ENCODE results near the gene TXNDC11.

TXNDC11 gene

GRCh38 chr16:11667824-11668622, 74.6 kb downstream of the TXNDC11 start, which contains the start of gene SNN:
Gene SNN (plus strand): TSS chr16:11668455. CDS start chr16:11676060, 7,605 bp downstream.
- DNase-seq (ENCODE audit: insufficient read length, low spot score) (peak; percentile 98), FAIRE-seq (peak; percentile 62)
- TF ChIP-seq POLR2A (IDR thresholded peaks at IDR 0.05; ENCODE audit: low read depth, low read length) (no peak), SPI1 (IDR thresholded peaks at IDR 0.05; ENCODE audit: low read depth, low read length) (no peak), POLR2AphosphoS5 (IDR thresholded peaks at IDR 0.05; ENCODE audit: low read depth, low read length) (no peak)

DNA sequence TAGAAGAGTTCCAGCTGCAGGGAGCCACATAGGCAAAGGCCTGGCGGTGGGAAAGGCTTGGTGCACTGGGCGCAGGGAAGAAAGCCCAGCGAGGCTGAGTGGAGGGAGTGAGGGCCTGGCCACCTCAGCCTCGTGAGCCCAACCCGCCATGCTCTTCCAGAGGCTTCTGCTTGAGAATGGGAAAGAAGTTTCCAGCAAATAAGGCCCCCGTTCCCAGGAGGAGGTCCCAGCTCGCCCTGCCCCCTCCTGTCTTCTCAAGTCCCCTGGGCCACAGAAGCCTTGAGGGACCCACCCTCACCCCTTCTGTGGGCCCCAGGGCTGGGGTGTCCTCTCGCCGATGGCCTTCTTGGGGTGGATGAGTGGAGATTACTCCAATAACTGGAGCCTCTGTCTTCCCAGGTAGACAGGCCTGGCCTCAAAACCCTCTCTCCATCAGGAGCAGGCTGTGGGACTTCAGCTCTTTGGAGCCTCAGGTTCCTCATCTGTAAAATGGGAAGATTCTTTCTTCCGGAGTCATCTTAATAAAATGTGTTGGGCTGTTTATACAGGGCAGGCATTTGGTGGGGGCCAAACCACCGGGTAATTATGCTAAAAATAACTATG, 75.3 kb downstream of the TXNDC11 start:
- FAIRE-seq (no peak), DNase-seq (ENCODE audit: insufficient read length, low spot score) (no peak)
- TF ChIP-seq PAX5 (IDR thresholded peaks at IDR 0.05; ENCODE audit: insufficient read depth, low read length, severe bottlenecking) (no peak), POU2F2 (IDR thresholded peaks at IDR 0.05; ENCODE audit: low read depth, low read length) (no peak), POLR2A (IDR thresholded peaks at IDR 0.05; ENCODE audit: low read depth, low read length) (no peak), SPI1 (IDR thresholded peaks at IDR 0.05; ENCODE audit: low read depth, low read length) (no peak), TAF1 (IDR thresholded peaks at IDR 0.05; ENCODE audit: low read depth, low read length) (no peak), POLR2AphosphoS5 (IDR thresholded peaks at IDR 0.05; ENCODE audit: low read depth, low read length) (no peak)

DNA sequence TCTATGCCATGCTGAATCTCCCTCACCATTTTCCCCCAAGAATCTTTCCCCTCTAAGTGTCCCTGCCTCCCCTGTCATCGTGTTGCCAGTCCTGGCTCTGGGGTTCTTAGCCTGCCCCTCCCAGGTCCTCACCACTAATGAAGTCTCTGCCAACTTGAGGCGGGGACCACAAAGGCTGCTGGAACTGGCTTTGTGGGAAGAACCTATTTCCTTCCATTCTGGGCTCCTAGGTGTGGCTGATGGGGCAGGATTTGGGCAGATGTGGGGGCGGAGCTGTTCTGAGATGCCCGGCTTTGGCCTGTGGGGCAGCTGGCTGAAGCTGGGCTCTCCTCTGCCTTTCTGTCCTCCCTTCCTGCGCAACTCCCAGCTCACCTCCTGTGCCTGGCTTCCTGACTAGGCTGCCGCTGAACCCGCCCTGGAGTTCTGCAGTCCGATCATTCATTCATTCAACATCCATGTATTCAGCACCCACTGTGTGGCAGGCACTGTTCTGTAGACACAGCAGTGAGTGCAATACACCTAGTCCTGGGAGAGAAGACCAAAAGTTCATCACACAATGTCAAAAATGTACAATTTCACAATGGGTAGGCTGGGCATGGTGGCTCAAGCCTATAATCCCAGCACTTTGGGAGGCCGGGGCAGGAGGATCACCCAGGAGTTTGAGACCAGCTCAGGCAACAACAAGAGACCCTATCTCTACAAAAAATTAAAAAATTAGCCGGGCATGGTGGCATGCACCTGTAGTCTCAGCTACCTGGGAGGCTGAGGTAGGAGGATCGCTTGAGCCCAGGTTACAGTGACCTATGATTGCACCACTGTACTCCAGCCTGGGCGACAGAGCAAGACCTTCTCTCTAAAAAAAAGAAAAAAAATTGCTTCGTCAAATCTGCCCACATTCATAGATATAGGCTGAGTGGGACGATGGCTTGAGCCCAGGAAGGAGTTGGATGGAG, 76.3 kb downstream of the TXNDC11 start:
- TF ChIP-seq POLR2AphosphoS5 (IDR thresholded peaks at IDR 0.05; ENCODE audit: low read depth, low read length) (no peak), POLR2A (IDR thresholded peaks at IDR 0.05; ENCODE audit: low read depth, low read length) (no peak), POU2F2 (IDR thresholded peaks at IDR 0.05; ENCODE audit: low read depth, low read length) (no peak), SPI1 (IDR thresholded peaks at IDR 0.05; ENCODE audit: low read depth, low read length) (no peak), PAX5 (IDR thresholded peaks at IDR 0.05; ENCODE audit: insufficient read depth, low read length, severe bottlenecking) (no peak), TAF1 (IDR thresholded peaks at IDR 0.05; ENCODE audit: low read depth, low read length) (no peak)
- FAIRE-seq = no peak
- no peak for DNase-seq (ENCODE audit: insufficient read length, low spot score)

- DNase-seq (ENCODE audit: insufficient read length, low spot score) = no peak
- FAIRE-seq = peak; percentile 5
- TF ChIP-seq POLR2AphosphoS5 (IDR thresholded peaks at IDR 0.05; ENCODE audit: low read depth, low read length) = no peak
- TF ChIP-seq TAF1 (IDR thresholded peaks at IDR 0.05; ENCODE audit: low read depth, low read length) = no peak
- no peak for TF ChIP-seq SPI1 (IDR thresholded peaks at IDR 0.05; ENCODE audit: low read depth, low read length)
- TF ChIP-seq POLR2A (IDR thresholded peaks at IDR 0.05; ENCODE audit: low read depth, low read length) = no peak
- no peak for TF ChIP-seq POU2F2 (IDR thresholded peaks at IDR 0.05; ENCODE audit: low read depth, low read length)
- no peak for TF ChIP-seq PAX5 (IDR thresholded peaks at IDR 0.05; ENCODE audit: insufficient read depth, low read length, severe bottlenecking)
Observed at GRCh38 chr16:11665071-11665491, 77.6 kb downstream of the TXNDC11 start.

DNA sequence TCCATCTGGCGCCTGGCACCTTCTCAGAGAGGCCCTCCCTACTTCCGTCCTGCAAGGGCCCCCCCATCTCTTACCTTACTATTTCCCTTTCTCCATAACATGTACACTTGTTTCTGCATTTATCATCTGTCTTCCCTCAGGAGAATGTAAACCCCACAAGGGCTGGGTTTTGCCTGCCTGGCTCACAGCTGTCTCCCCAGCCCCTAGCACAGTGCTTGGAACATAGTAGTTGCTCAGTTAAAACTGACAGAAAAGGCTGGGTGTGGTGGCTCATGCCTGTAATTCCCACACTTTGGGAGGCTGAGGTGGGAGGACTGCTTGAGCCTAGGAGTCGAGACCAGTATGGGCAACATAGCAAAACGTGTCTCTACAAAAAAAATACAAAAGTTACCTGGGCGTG, 80.1 kb downstream of the TXNDC11 start:
- no peak for TF ChIP-seq PAX5 (IDR thresholded peaks at IDR 0.05; ENCODE audit: insufficient read depth, low read length, severe bottlenecking)
- TF ChIP-seq POLR2AphosphoS5 (IDR thresholded peaks at IDR 0.05; ENCODE audit: low read depth, low read length) = no peak
- TF ChIP-seq SPI1 (IDR thresholded peaks at IDR 0.05; ENCODE audit: low read depth, low read length) = no peak
- no peak for TF ChIP-seq POLR2A (IDR thresholded peaks at IDR 0.05; ENCODE audit: low read depth, low read length)
- no peak for TF ChIP-seq TAF1 (IDR thresholded peaks at IDR 0.05; ENCODE audit: low read depth, low read length)
- DNase-seq (ENCODE audit: insufficient read length, low spot score) = no peak

DNA sequence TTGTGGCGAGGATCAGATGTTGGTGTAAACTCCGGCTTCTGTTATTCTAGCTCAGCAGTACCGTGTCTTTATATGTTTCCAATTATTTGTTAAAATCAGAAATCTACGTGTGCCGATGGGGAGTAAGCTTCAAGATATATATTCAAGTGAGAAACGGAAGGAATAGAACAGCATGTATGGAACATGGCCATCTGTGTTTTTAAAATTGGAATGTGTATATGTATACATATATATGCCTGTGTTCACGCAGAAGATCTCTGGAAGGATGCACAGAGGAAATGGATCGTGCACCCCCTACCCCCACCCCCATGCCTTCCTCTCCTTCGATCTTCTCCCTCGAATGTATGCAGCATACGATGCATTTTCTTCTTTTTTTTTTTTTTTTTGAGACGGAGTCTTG, 82.1 kb downstream of the TXNDC11 start:
- FAIRE-seq = no peak
- no peak for DNase-seq (ENCODE audit: insufficient read length, low spot score)
- no peak for TF ChIP-seq TAF1 (IDR thresholded peaks at IDR 0.05; ENCODE audit: low read depth, low read length)
- no peak for TF ChIP-seq POU2F2 (IDR thresholded peaks at IDR 0.05; ENCODE audit: low read depth, low read length)
- no peak for TF ChIP-seq SPI1 (IDR thresholded peaks at IDR 0.05; ENCODE audit: low read depth, low read length)
- TF ChIP-seq POLR2AphosphoS5 (IDR thresholded peaks at IDR 0.05; ENCODE audit: low read depth, low read length) = no peak
- TF ChIP-seq POLR2A (IDR thresholded peaks at IDR 0.05; ENCODE audit: low read depth, low read length) = no peak
- TF ChIP-seq PAX5 (IDR thresholded peaks at IDR 0.05; ENCODE audit: insufficient read depth, low read length, severe bottlenecking) = no peak

More for the DNA sequence above, 80.1 kb downstream of the TXNDC11 start:
- FAIRE-seq = no peak

- no peak for DNase-seq (ENCODE audit: insufficient read length, low spot score)
- FAIRE-seq = no peak
- no peak for TF ChIP-seq TAF1 (IDR thresholded peaks at IDR 0.05; ENCODE audit: low read depth, low read length)
- no peak for TF ChIP-seq POLR2AphosphoS5 (IDR thresholded peaks at IDR 0.05; ENCODE audit: low read depth, low read length)
- no peak for TF ChIP-seq POU2F2 (IDR thresholded peaks at IDR 0.05; ENCODE audit: low read depth, low read length)
- no peak for TF ChIP-seq POLR2A (IDR thresholded peaks at IDR 0.05; ENCODE audit: low read depth, low read length)
- no peak for TF ChIP-seq PAX5 (IDR thresholded peaks at IDR 0.05; ENCODE audit: insufficient read depth, low read length, severe bottlenecking)
- TF ChIP-seq SPI1 (IDR thresholded peaks at IDR 0.05; ENCODE audit: low read depth, low read length) = no peak
Observed at GRCh38 chr16:11658896-11659708, 83.6 kb downstream of the TXNDC11 start.

DNA sequence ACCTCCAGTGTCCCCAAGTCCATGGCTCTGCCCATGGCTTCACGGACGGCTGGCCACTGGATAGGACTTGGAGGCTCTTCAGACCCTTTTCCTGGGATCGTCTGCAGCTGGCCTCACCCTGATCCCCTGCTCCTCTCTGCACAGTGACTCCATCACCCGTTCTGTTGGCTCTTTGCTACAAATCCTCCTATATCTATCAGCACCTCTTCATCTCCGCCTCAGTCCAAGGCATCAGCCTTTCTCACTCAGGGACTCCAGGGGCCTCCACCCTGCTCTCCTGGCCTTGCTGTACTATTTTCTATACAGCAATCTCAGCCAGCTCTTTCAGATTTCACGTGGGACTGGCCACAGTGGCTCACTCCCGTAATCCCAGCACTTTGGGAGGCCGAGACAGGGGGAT, 85.1 kb downstream of the TXNDC11 start:
- FAIRE-seq (no peak), DNase-seq (ENCODE audit: insufficient read length, low spot score) (no peak)
- TF ChIP-seq POLR2AphosphoS5 (IDR thresholded peaks at IDR 0.05; ENCODE audit: low read depth, low read length) (no peak), POU2F2 (IDR thresholded peaks at IDR 0.05; ENCODE audit: low read depth, low read length) (no peak), PAX5 (IDR thresholded peaks at IDR 0.05; ENCODE audit: insufficient read depth, low read length, severe bottlenecking) (no peak), TAF1 (IDR thresholded peaks at IDR 0.05; ENCODE audit: low read depth, low read length) (no peak), SPI1 (IDR thresholded peaks at IDR 0.05; ENCODE audit: low read depth, low read length) (no peak), POLR2A (IDR thresholded peaks at IDR 0.05; ENCODE audit: low read depth, low read length) (no peak)

Data from GM12891 (cell line).